ENCODE measurements around the gene CIC.

Gene CIC

GRCh38 chr19:42246143-42246921 lies 22.7 kb upstream of the CIC start:
- DNase-seq = no peak

GRCh38 chr19:42246922-42247639 lies 22.0 kb upstream of the CIC start:
- Histone ChIP-seq H3K9ac (ENCODE audit: low read length) (no peak overlapping the region), H3F3A (ENCODE audit: insufficient read depth, low read length) (peaks cover 21% of the 10 kb centered on the region), H3K9me2 (replicated peaks; ENCODE audit: insufficient read depth, low read length) (no peaks in the 10 kb centered on the region), H2AFZ (ENCODE audit: low read length) (no peak overlapping the region), H3K36me3 (replicated peaks; ENCODE audit: insufficient read depth, low read length) (no peaks in the 10 kb centered on the region), H3K4me3 (ENCODE audit: low read length) (no peak overlapping the region), H3K27ac (ENCODE audit: low read length) (no peak overlapping the region), H3K4me1 (ENCODE audit: low read length) (peaks cover 4% of the 10 kb centered on the region), H3K4me2 (ENCODE audit: low read depth, low read length) (no peak overlapping the region), H4K20me1 (ENCODE audit: insufficient read depth, low read length) (no peaks in the 10 kb centered on the region), H3K79me2 (ENCODE audit: low read length) (peaks cover 16% of the 10 kb centered on the region), H3K27me3 (replicated peaks; ENCODE audit: insufficient read depth, low read length) (no peaks in the 10 kb centered on the region), H3K9me3 (replicated peaks; ENCODE audit: insufficient read depth, low read length) (no peaks in the 10 kb centered on the region)
- TF ChIP-seq CTCF (IDR thresholded peaks at IDR 0.05; ENCODE audit: low read length) (no peak), EZH2 (optimal IDR thresholded peaks at IDR 0.05; ENCODE audit: low read depth, low read length) (no peak), EZH2phosphoT487 (IDR thresholded peaks at IDR 0.05; ENCODE audit: low read length) (no peak)
- no peak for DNase-seq

More at GRCh38 chr19:42246143-42246921, 22.7 kb upstream of the CIC start:
- Histone ChIP-seq H3K9me2 (replicated peaks; ENCODE audit: insufficient read depth, low read length) (no peaks in the 10 kb centered on the region), H3K27me3 (replicated peaks; ENCODE audit: insufficient read depth, low read length) (no peaks in the 10 kb centered on the region), H3K9ac (ENCODE audit: low read length) (no peak overlapping the region), H3F3A (ENCODE audit: insufficient read depth, low read length) (peaks cover 21% of the 10 kb centered on the region), H4K20me1 (ENCODE audit: insufficient read depth, low read length) (no peaks in the 10 kb centered on the region), H3K4me1 (ENCODE audit: low read length) (peaks cover 8% of the 10 kb centered on the region), H3K4me3 (ENCODE audit: low read length) (no peak overlapping the region), H2AFZ (ENCODE audit: low read length) (no peak overlapping the region), H3K9me3 (replicated peaks; ENCODE audit: insufficient read depth, low read length) (no peaks in the 10 kb centered on the region), H3K27ac (ENCODE audit: low read length) (no peak overlapping the region), H3K36me3 (replicated peaks; ENCODE audit: insufficient read depth, low read length) (no peaks in the 10 kb centered on the region), H3K4me2 (ENCODE audit: low read depth, low read length) (no peak overlapping the region), H3K79me2 (ENCODE audit: low read length) (peaks cover 17% of the 10 kb centered on the region)
- TF ChIP-seq EZH2 (optimal IDR thresholded peaks at IDR 0.05; ENCODE audit: low read depth, low read length) (no peak), EZH2phosphoT487 (IDR thresholded peaks at IDR 0.05; ENCODE audit: low read length) (no peak), CTCF (IDR thresholded peaks at IDR 0.05; ENCODE audit: low read length) (no peak)

GRCh38 chr19:42247640-42248199 lies 21.3 kb upstream of the CIC start:
- Histone ChIP-seq H3K27ac (ENCODE audit: low read length) (no peak overlapping the region), H3K9me3 (replicated peaks; ENCODE audit: insufficient read depth, low read length) (no peaks in the 10 kb centered on the region), H3K27me3 (replicated peaks; ENCODE audit: insufficient read depth, low read length) (no peaks in the 10 kb centered on the region), H3K4me1 (ENCODE audit: low read length) (peaks cover 6% of the 10 kb centered on the region), H3K36me3 (replicated peaks; ENCODE audit: insufficient read depth, low read length) (no peaks in the 10 kb centered on the region), H3K4me2 (ENCODE audit: low read depth, low read length) (no peak overlapping the region), H3K9ac (ENCODE audit: low read length) (no peak overlapping the region), H3K4me3 (ENCODE audit: low read length) (no peak overlapping the region), H3F3A (ENCODE audit: insufficient read depth, low read length) (peaks cover 21% of the 10 kb centered on the region), H3K79me2 (ENCODE audit: low read length) (peaks cover 20% of the 10 kb centered on the region), H3K9me2 (replicated peaks; ENCODE audit: insufficient read depth, low read length) (no peaks in the 10 kb centered on the region), H2AFZ (ENCODE audit: low read length) (no peak overlapping the region), H4K20me1 (ENCODE audit: insufficient read depth, low read length) (no peaks in the 10 kb centered on the region)
- TF ChIP-seq CTCF (IDR thresholded peaks at IDR 0.05; ENCODE audit: low read length) (no peak), EZH2 (optimal IDR thresholded peaks at IDR 0.05; ENCODE audit: low read depth, low read length) (no peak), EZH2phosphoT487 (IDR thresholded peaks at IDR 0.05; ENCODE audit: low read length) (no peak)
- DNase-seq = no peak
